HepG2 (cell line): ENCODE results near the gene HEPHL1.

Experiments
- HDAC2 ChIP-seq: sonication (generic); formaldehyde crosslinking; IDR thresholded peaks from 2 replicates; pipeline ENCODE4 v1.4.0; 2020; ENCODE audit warnings: missing genetic modification reagents
- MAFF ChIP-seq: IDR thresholded peaks from 2 replicates; pipeline ENCODE4 v1.6.1; 2011; ENCODE audit warnings: low read depth, low read length, improper control_type of control experiment
- NR2F1 ChIP-seq, 2 experiments: fragments of 450-650 bp in 1 of 2; formaldehyde crosslinking in 1 of 2; IDR thresholded peaks; 2 replicates each; pipeline versions ENCODE4 v1.5.0 to v1.6.1; 2016 to 2020; ENCODE audit warnings: mild to moderate bottlenecking in 1 of 2, missing compliant biosample characterization in 1 of 2, missing genetic modification reagents in 1 of 2, moderate library complexity in 1 of 2
- POLR2A ChIP-seq, 2 experiments: IDR thresholded peaks; 2 replicates each; pipeline ENCODE4 v1.6.1; 2011; ENCODE audit warnings: low read depth in 2 of 2, low read length in 2 of 2, mild to moderate bottlenecking in 1 of 2, moderate library complexity in 1 of 2; ENCODE audit not compliant: insufficient read depth in 1 of 2

GRCh38 chr11:94077552-94078293 lies 56.6 kb downstream of the HEPHL1 start:
- TF ChIP-seq HDAC2 (CRISPR knock-in tag) (no peak), POLR2A (IDR thresholded peaks at IDR 0.05; ENCODE audit: insufficient read depth in 1 of 2, low read depth in 2 of 2, low read length in 2 of 2) (no peak), NR2F1 (CRISPR knock-in tag; IDR thresholded peaks at IDR 0.05) (no peak), MAFF (no peak)
